Skeletal muscle tissue (tissue), 4 donors: Measurements from ENCODE around the gene CNIH1. TPM values are rescaled to one million over a fixed set of nuclear protein-coding genes. Genes with fewer than 3 reads are reported as not detected.

Source experiments
- H3K27ac ChIP-seq: one replicate; pipeline ENCODE4 v1.7.0; 2013; ENCODE audit warnings: mild to moderate bottlenecking, low read depth, low read length, inconsistent platforms
- H3K27me3 ChIP-seq, 3 donors: one replicate each; pipeline ENCODE4 v1.7.0; 2013; ENCODE audit warnings: low read length in 3 of 3; ENCODE audit not compliant: control insufficient read depth in 3 of 3, insufficient read depth in 3 of 3
- H3K36me3 ChIP-seq, 3 donors: one replicate each; pipeline ENCODE4 v1.7.0; 2013; ENCODE audit warnings: low read length in 3 of 3; ENCODE audit not compliant: control insufficient read depth in 3 of 3, insufficient read depth in 3 of 3
- H3K4me1 ChIP-seq, 3 donors: one replicate each; pipeline ENCODE4 v1.7.0; 2013; ENCODE audit warnings: low read length in 3 of 3, mild to moderate bottlenecking in 3 of 3; ENCODE audit not compliant: control insufficient read depth in 3 of 3, insufficient read depth in 3 of 3
- H3K4me3 ChIP-seq, 3 donors: one replicate each; pipeline ENCODE4 v1.7.0; 2013; ENCODE audit warnings: low read length in 3 of 3
- H3K9ac ChIP-seq, 3 donors: one replicate each; pipeline ENCODE4 v1.7.0; 2013; ENCODE audit warnings: low read length in 3 of 3, mild to moderate bottlenecking in 3 of 3, moderate library complexity in 2 of 3, low read depth in 1 of 3
- H3K9me3 ChIP-seq, 3 donors: one replicate each; pipeline ENCODE4 v1.7.0; 2013; ENCODE audit warnings: low read length in 3 of 3; ENCODE audit not compliant: control insufficient read depth in 3 of 3
- total RNA-seq: library from RNA; depleted of rRNA; stranded (reverse); fragments of >200 nt; gene quantifications from one replicate; pipeline ENCODE4 v1.2.3, GENCODE V29; 2014
- donor health status: Osteomylitis.

The CNIH1 gene
- total RNA-seq, 1 donor from 2014 or later, result 30.8 TPM

DNA sequence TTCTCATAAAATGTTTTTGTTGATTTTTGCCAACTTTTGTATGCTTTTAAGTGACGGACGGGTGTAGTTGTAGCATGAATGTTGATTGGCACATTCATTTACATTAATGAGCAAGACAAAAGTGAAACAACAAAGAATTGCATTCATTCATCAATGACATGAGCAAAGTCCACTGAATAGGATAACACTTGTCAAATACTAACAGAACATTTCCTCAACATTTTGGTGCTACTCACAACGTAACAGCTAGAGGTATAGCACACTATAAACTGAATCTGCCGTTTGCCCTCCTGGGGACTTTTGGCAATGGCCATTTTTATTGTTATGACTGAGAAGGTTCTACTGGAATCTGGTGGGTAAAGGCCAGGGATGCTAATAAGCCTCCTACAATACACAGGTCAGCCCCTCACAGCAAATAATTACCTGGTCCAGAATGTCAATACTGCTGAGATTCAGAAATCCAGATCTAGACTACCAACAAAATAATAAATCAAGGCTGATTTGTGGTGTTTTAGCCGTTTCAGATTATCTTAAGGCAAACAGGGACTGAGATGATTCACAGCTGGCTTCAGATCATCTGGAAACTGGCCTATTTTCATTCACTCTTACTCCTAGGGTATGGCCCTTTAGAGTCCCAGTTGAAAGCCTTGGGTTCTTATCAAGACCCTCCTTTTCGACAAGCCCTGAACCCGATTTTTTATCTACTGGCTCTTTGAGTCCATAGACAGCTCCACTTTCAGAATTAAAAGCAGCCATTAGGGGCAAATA is 66.9 kb downstream of the CNIH1 start:
- no peaks in the 10 kb centered on the region for H3K9me3 ChIP-seq

More for the DNA sequence above, 66.9 kb downstream of the CNIH1 start:
- H3K9ac ChIP-seq, result no peak overlapping the region
- H3K36me3 ChIP-seq, result no peaks in the 10 kb centered on the region
- peaks cover 0 to 3% (median 0%) of the 10 kb centered on the region in 3 donors for H3K27me3 ChIP-seq
- no peak overlapping the region for H3K27ac ChIP-seq
- no peak overlapping the region for H3K4me3 ChIP-seq
- H3K4me1 ChIP-seq, result no peaks in the 10 kb centered on the region

Other genes with a start within 250 kb of the CNIH1 start
- gene CDKN3, start 44.4 kb downstream of the CNIH1 start, total RNA-seq, result 15.7 TPM
- gene GMFB, start 47.6 kb upstream of the CNIH1 start, total RNA-seq, result 42.8 TPM
- gene CGRRF1, start 68.5 kb upstream of the CNIH1 start, total RNA-seq, result 20.4 TPM
- gene SAMD4A, start 125.8 kb upstream of the CNIH1 start, total RNA-seq, result 52.2 TPM